ENCODE results near the gene GABRG3.
A peak's percentile ranks its signal among the peaks of the same experiment; 100 is the strongest.

The GABRG3 gene

GRCh38 chr15:27579738-27580137 lies 608.8 kb downstream of the GABRG3 start:
- DNase-seq (ENCODE audit: low read depth): no peak

GRCh38 chr15:27582726-27583410 lies 611.9 kb downstream of the GABRG3 start:
- peak; percentile 49 for DNase-seq (ENCODE audit: low read depth)

- no peak for DNase-seq (ENCODE audit: low read depth)
Observed at GRCh38 chr15:27583651-27584050, 612.7 kb downstream of the GABRG3 start.

- DNase-seq (ENCODE audit: low read depth): no peak
Observed at GRCh38 chr15:27585041-27585640, 614.2 kb downstream of the GABRG3 start.

- no peak for DNase-seq (ENCODE audit: low read depth)
Observed at GRCh38 chr15:27587810-27588209, 616.8 kb downstream of the GABRG3 start.

GRCh38 chr15:27589260-27589659 lies 618.3 kb downstream of the GABRG3 start:
- DNase-seq (ENCODE audit: low read depth): no peak

- DNase-seq (ENCODE audit: low read depth): no peak
Observed at GRCh38 chr15:27589782-27590181, 618.8 kb downstream of the GABRG3 start.

Measured in HS-5 (cell line).